Kidney epithelial cell (primary cell): Measurements from ENCODE around the gene PSMD2. TPM values are rescaled to one million over a fixed set of nuclear protein-coding genes. Genes with fewer than 3 reads are reported as not detected.

Source experiments
- DNase-seq: peaks from one replicate; pipeline ENCODE4 v3.0.0-alpha.2; 2010; ENCODE audit warnings: low read depth
- H3K27me3 ChIP-seq: 2 replicates; pipeline ENCODE4 v1.6.0; 2011; ENCODE audit warnings: low read length; ENCODE audit not compliant: control insufficient read depth, insufficient read depth
- H3K36me3 ChIP-seq: 2 replicates; pipeline ENCODE4 v1.5.1; 2011; ENCODE audit warnings: low read length; ENCODE audit not compliant: control insufficient read depth, insufficient read depth
- H3K4me3 ChIP-seq: 2 replicates; pipeline ENCODE4 v1.5.1; 2011; ENCODE audit warnings: low read depth, mild to moderate bottlenecking, control low read depth, low read length
- CTCF ChIP-seq: IDR thresholded peaks from 2 replicates; pipeline ENCODE4 v1.5.1; 2011; ENCODE audit warnings: mild to moderate bottlenecking, moderate library complexity, low read length, control low read depth, inconsistent platforms; ENCODE audit not compliant: insufficient read depth, poor library complexity, severe bottlenecking
- total RNA-seq: library from RNA; depleted of rRNA; stranded (reverse); fragments of >200 nt; gene quantifications from 2 replicates; pipeline ENCODE4 v1.2.3, GENCODE V29; 2015

Gene PSMD2
- total RNA-seq, 1 donor from 2014 or later = 903 TPM

- no peaks in the 10 kb centered on the region for H3K27me3 ChIP-seq
- no peak for TF ChIP-seq CTCF
- no peak overlapping the region for H3K4me3 ChIP-seq
- DNase-seq = no peak
- peaks cover 20% of the 10 kb centered on the region for H3K36me3 ChIP-seq
Observed at GRCh38 chr3:184323696-184324095, 24.7 kb downstream of the PSMD2 start.

- no peaks in the 10 kb centered on the region for H3K27me3 ChIP-seq
- peaks cover 19% of the 10 kb centered on the region for H3K36me3 ChIP-seq
- no peak for TF ChIP-seq CTCF
- H3K4me3 ChIP-seq = no peak overlapping the region
- DNase-seq = no peak
Observed at GRCh38 chr3:184325269-184325668, 26.2 kb downstream of the PSMD2 start.

- DNase-seq = no peak
- Histone ChIP-seq H3K36me3 (peaks cover 19% of the 10 kb centered on the region), H3K27me3 (no peaks in the 10 kb centered on the region), H3K4me3 (no peak overlapping the region)
- no peak for TF ChIP-seq CTCF
Observed at GRCh38 chr3:184325715-184326369, 26.8 kb downstream of the PSMD2 start.

- Histone ChIP-seq H3K4me3 (no peak overlapping the region), H3K36me3 (peaks cover 12% of the 10 kb centered on the region), H3K27me3 (no peaks in the 10 kb centered on the region)
- no peak for TF ChIP-seq CTCF
- no peak for DNase-seq
Observed at GRCh38 chr3:184327171-184327570, 28.1 kb downstream of the PSMD2 start.

GRCh38 chr3:184328516-184328915 is 29.5 kb downstream of the PSMD2 start:
- DNase-seq = no peak
- Histone ChIP-seq H3K27me3 (no peaks in the 10 kb centered on the region), H3K4me3 (no peak overlapping the region), H3K36me3 (peaks cover 12% of the 10 kb centered on the region)
- no peak for TF ChIP-seq CTCF
